GM13976 (cell line): ENCODE results near the gene KSR1.
"Not testable (repeated sequence)": the region's sequence is repeated elsewhere in the genome, so short reads cannot be mapped to it uniquely, and the experiment has no call there.

Experiments
- DNase-seq: peaks from one replicate; pipeline ENCODE4 v3.0.0; 2012; ENCODE audit warnings: low spot score
- CTCF ChIP-seq: IDR thresholded peaks from 2 replicates; pipeline ENCODE4 v1.5.1; 2012; ENCODE audit warnings: borderline replicate concordance, mild to moderate bottlenecking; ENCODE audit not compliant: insufficient read depth; ENCODE audit errors: extremely low read depth, missing control alignments, control extremely low read depth
- in situ Hi-C: fragments of 300-500 bp; cut with MboI; formaldehyde crosslinking; loops from one replicate; pipeline ENCODE4 v1.12.0; 2022; ENCODE audit warnings: low sequenced_read_pairs, mixed read lengths, inconsistent platforms; ENCODE audit not compliant: unreplicated experiment

The KSR1 gene

GRCh38 chr17:27463235-27463677, 7.0 kb downstream of the KSR1 start:
- no peak for DNase-seq
- in situ Hi-C loops = loop anchor here (10.0 to 25.0 kb wide), 4 partner anchors 52 to 599 kb away; partner anchors contain the start of gene WSB1
- TF ChIP-seq CTCF = no peak

GRCh38 chr17:27464019-27464418, 7.8 kb downstream of the KSR1 start:
- in situ Hi-C loops = loop anchor here (10.0 to 25.0 kb wide), 4 partner anchors 51 to 598 kb away; partner anchors contain the start of gene WSB1
- not testable (repeated sequence) for DNase-seq

GRCh38 chr17:27464431-27464830, 8.2 kb downstream of the KSR1 start:
- no peak for DNase-seq
- in situ Hi-C loops = loop anchor here (10.0 to 25.0 kb wide), 4 partner anchors 50 to 598 kb away; partner anchors contain the start of gene WSB1
- no peak for TF ChIP-seq CTCF

GRCh38 chr17:27465875-27466274, 9.6 kb downstream of the KSR1 start:
- not testable (repeated sequence) for DNase-seq
- in situ Hi-C loops = loop anchor here (10.0 to 25.0 kb wide), 4 partner anchors 49 to 596 kb away; partner anchors contain the start of gene WSB1

- in situ Hi-C loops = loop anchor here (10.0 to 25.0 kb wide), 4 partner anchors 48 to 596 kb away; partner anchors contain the start of gene WSB1
- TF ChIP-seq CTCF = no peak
Observed at GRCh38 chr17:27466376-27466742, 10.1 kb downstream of the KSR1 start.

GRCh38 chr17:27466743-27467375, 10.6 kb downstream of the KSR1 start:
- TF ChIP-seq CTCF = no peak
- DNase-seq = peak; percentile 77

More at GRCh38 chr17:27466376-27466742, 10.1 kb downstream of the KSR1 start:
- no peak for DNase-seq

GRCh38 chr17:27469256-27469655, 13.0 kb downstream of the KSR1 start:
- TF ChIP-seq CTCF = no peak
- no peak for DNase-seq
- in situ Hi-C loops = loop anchor here (10.0 to 25.0 kb wide), 4 partner anchors 46 to 593 kb away; partner anchors contain the start of gene WSB1

More at GRCh38 chr17:27466743-27467375, 10.6 kb downstream of the KSR1 start:
- in situ Hi-C loops = loop anchor here (10.0 to 25.0 kb wide), 4 partner anchors 48 to 595 kb away; partner anchors contain the start of gene WSB1
